GM12873 (cell line): ENCODE data around the gene CT47C1.

Source experiments
- CTCF ChIP-seq: IDR thresholded peaks from 2 replicates; pipeline ENCODE4 v1.5.1; 2012; ENCODE audit warnings: low read depth, mild to moderate bottlenecking, moderate library complexity, low read length, control low read depth; ENCODE audit not compliant: insufficient read depth; ENCODE audit errors: missing control alignments

Gene CT47C1

GRCh38 chrX:119072744-119073143, at the start of gene CT47C1:
CT47C1 (plus strand) TSS chrX:119072993; CDS start chrX:119073226, 233 bp downstream.
- no peak for TF ChIP-seq CTCF

GRCh38 chrX:119025900-119026299, 46.9 kb upstream of the CT47C1 start:
- no peak for TF ChIP-seq CTCF

- no peak for TF ChIP-seq CTCF
Observed at GRCh38 chrX:119028733-119029330, 44.0 kb upstream of the CT47C1 start.

GRCh38 chrX:119030990-119031389, 41.8 kb upstream of the CT47C1 start:
- no peak for TF ChIP-seq CTCF

GRCh38 chrX:119036107-119037029, 36.4 kb upstream of the CT47C1 start:
- no peak for TF ChIP-seq CTCF

- TF ChIP-seq CTCF: no peak
Observed at GRCh38 chrX:119040432-119040831, 32.4 kb upstream of the CT47C1 start.

GRCh38 chrX:119041175-119041574, 31.6 kb upstream of the CT47C1 start:
- TF ChIP-seq CTCF: no peak
